Measurements from ENCODE around the gene CPTP.

The CPTP gene

GRCh38 chr1:1324524-1325287 lies at the start of gene CPTP, which contains the start of gene INTS11:
CPTP (plus strand) TSS chr1:1324802; CDS start chr1:1326911, 2,109 bp downstream.
INTS11 (minus strand) TSS chr1:1324660; CDS start chr1:1324608, 52 bp downstream.
- no peak for DNase-seq

- DNase-seq = no peak
Observed at GRCh38 chr1:1274931-1275431, 49.6 kb upstream of the CPTP start.

DNA sequence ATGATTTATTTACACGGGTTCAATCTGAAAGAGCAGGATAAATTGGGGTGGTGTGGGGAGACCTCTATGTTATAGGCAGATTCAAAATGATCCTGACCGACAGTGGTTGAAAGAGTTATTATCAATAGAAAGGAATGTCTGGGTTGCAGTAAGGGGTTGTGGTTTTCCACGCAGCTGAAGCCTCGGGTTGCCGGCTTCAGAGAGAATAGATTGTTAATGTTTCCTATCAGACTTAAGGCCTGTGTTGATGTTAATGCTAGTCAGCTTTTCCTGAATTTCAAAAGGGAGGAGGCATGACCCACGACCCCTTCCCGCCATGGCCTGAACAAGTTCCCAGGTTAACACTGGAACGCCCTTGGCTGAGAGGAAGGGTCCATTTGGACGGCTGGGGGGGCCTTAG lies 48.8 kb upstream of the CPTP start:
- no peak for DNase-seq

DNA sequence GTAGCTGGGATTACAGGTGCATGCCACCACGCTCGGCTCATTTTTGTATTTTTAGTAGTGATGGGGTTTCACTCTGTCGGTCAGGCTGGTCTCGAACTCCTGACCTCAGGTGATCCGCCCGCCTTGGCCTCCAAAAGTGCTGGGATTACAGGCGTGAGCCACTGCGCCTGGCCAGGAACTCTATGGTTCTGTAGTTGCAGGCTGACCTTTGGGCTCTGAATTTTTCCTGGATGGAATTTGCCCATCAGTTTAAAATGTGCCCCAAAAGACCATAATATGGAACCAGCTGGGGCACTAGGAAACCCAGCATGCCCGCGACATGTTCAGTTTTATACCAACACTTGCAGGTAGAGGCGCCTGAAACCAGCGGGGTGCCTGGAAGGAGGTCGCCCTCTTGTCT lies 46.0 kb upstream of the CPTP start:
- DNase-seq = no peak

DNA sequence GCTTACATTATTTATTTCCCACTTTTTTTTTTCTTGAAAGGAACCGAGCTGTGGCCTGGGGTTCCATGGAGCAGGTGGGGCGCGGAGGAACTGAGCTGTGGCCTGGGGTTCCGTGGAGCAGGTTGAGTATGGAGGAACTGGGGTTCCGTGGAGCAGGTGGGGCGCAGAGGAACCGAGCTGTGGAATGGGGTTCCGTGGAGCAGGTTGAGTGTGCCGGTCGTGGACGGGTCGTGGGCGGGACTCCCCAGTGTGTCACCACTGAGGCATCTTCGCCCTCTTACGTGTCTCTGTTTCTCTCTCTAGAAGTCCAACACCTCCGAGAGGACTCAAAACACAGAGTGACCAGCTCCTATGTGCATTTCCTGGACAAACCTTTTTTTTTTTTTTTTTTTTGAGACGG lies 45.6 kb upstream of the CPTP start:
- DNase-seq = no peak

DNA sequence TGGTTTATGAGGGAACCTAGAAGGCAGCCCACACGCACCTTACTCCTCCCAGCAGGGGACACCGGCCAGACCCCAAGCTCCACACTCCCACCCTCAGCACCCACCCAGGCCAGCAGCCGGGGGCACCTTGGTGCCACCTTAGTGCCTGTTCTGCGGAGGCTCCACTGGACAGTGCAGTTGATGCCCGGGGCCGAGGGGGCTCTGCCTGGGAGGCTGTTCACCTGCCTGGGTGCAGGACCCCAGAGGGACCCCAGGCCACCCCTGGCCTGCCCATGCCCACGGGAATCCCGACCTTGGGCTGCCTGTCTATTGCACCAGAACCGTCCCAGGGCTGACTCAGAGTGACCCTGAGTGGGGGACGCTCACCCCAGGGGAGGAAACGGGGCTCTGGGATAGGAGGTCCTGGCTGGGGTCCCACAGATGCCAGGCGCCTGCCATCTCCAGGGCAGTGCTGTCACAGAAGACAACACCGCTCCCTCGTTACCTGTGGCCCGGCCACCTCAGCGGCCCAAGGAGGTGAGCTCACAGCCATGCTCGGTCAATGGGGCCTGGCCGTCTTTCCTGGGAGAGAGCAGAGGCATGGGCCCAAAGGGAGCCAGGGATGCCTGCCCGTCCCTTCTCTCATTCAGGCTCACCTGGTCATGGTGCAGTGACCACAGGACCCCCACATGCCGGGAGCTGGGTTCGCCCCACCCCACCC lies 43.7 kb upstream of the CPTP start:
- DNase-seq = no peak

- DNase-seq = no peak
Observed at GRCh38 chr1:1281533-1282321, 42.9 kb upstream of the CPTP start.

DNA sequence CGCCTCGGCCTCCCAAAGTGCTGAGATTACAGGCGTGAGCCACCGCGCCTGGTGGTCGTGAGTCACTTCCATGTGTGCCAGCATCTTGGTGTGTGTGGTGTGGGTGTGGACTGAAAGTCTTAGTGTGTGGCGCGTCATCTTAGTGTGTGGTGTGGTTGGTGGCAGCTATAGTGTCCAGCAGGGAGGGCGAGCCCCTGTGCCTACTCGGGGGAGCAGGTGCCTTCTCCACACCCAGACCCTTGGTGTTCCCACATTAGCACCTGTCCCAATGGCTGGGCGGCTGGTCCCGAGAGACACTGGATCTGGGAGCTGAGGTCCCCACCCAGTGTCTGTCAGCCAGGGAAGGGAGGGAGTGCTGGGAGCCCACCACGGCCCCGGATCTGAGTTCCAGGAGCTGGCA lies 41.6 kb upstream of the CPTP start:
- no peak for DNase-seq

DNA sequence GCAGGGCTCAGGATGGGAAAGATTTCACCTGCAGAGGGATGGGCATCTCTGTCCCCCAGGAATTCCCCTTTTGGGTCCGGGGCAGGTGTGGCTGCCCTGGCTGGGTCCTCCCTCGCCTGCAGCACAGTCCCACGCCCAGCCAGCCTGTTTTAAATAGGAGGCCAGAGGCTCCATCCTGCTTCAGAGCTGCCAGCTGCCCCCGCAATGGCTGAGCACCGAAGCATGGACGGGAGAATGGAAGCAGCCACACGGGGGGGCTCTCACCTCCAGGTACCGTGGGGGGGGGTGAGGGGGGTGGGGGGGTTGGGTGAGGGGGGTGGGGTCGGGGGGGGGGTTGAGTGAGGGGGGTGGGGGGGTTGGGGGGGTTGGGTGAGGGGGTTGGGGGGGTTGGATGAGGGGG lies 40.8 kb upstream of the CPTP start:
- no peak for DNase-seq

- DNase-seq = no peak
Observed at GRCh38 chr1:1284221-1285101, 40.1 kb upstream of the CPTP start.

GRCh38 chr1:1285102-1285571 lies 39.5 kb upstream of the CPTP start:
- DNase-seq = no peak

DNA sequence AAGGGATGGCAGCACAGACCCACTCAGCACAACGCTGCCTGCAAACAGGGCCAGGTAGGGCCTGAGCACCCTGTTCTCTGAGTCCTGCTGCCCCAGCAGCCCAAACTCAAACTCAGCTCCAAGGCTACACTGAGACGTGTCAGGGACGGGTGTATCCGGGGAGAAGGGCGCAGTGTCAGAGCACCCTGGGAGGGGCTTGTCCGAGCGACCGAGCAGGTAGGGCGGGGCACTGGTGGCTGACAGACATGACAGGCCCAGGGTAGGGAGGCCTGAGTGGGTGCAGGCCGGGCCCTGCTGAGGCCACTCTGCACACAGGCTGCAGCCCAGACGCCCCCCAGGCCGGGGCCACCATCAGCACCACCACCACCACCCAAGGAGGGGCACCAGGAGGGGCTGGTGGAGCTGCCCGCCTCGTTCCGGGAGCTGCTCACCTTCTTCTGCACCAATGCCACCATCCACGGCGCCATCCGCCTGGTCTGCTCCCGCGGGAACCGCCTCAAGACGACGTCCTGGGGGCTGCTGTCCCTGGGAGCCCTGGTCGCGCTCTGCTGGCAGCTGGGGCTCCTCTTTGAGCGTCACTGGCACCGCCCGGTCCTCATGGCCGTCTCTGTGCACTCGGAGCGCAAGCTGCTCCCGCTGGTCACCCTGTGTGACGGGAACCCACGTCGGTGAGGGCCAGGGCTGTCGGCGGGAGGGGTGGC lies 38.8 kb upstream of the CPTP start:
- no peak for DNase-seq

GRCh38 chr1:1286313-1287261 lies 38.0 kb upstream of the CPTP start:
- DNase-seq = no peak

GRCh38 chr1:1287288-1288110 lies 37.1 kb upstream of the CPTP start:
- no peak for DNase-seq

DNA sequence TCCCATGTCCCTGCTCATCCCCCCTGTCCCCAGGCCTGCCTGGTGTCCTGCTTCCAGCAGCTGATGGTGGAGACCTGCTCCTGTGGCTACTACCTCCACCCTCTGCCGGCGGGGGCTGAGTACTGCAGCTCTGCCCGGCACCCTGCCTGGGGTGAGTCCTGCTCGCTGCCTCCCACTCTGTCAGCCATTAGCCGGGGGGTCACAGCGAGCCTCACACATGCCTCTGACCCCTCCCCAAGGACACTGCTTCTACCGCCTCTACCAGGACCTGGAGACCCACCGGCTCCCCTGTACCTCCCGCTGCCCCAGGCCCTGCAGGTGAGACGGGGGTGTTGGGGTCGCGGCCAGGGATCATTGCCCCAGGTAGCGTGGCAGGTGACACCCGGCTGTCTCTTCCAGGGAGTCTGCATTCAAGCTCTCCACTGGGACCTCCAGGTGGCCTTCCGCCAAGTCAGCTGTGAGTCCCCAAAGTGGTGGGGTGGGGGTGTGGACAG lies 34.3 kb upstream of the CPTP start:
- DNase-seq = no peak

GRCh38 chr1:1291023-1291528 lies 33.5 kb upstream of the CPTP start:
- DNase-seq = no peak

DNA sequence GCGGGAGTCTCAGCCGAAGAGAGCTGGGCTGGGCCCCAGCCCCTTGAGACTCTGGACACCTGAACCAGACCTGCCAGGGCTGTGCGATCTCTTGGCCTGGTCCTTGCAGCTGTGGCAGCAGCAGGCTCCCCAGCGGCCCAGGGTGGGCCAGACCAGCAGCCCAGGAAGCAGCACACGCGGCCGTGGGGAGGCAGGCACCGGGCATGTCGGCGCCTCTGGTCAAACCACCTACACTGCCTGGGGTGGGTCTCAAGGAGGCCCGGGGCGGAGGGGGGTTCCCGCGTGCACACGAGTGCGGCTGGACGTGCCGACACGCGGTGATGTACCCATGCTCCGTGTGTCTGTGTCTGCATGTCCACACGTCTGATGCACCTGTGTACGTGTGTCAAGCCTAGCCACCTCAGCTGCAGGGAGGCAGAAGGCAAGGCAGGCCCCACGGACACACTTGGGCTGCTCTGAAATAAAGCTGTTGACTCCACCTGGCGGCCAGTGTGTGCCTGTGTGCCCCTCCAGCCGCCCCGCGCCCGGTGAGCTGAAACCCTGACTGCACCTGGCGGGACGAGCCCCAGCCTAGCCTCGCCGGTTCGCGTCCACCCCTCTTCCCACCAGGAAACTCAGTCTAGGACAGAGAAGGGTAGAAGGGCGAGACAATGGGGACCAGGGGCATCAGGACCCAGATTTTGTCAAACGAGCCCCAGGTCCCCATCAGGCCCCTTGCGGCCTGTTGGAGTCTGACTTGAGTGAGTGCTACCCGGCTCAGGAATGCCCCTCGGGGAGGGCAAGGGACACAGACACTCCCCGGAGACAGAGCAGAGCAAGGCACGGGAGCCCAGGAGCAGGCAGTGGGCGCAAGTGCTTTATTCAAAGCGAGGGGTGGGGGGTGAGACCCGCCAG lies 32.8 kb upstream of the CPTP start:
- peak; percentile 24 for DNase-seq

DNA sequence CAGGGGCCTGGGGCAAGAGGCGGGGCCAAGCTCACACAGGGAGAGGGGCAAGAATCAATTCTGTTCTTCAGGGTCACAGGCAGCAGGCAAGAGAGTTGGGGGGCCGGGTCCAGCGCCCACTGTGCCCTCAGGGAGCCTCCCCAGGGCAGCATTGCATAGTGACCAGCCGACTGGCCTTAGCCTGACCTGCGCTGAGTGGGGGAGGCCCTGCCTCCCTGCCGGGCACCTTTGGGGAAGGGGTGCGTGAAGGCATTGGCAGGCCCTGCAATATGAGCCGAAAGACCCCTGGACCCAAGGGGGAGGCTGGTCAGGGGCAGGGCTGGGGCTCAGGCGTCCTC lies 32.2 kb upstream of the CPTP start:
- DNase-seq = no peak
